Chondrocyte (in vitro differentiated cells): ENCODE data around the gene QSOX2. TPM values are rescaled to one million over a fixed set of nuclear protein-coding genes. Genes with fewer than 3 reads are reported as not detected.

ENCODE experiments used
- total RNA-seq: library from RNA; stranded (reverse); gene quantifications from 3 replicates; pipeline ENCODE4 v1.2.1, GENCODE V29; 2021

Gene QSOX2
- total RNA-seq, 1 donor from 2014 or later, result 14.3 TPM

Other genes with a start within 250 kb of the QSOX2 start
- 42.6 to 52.4 TPM (median 51.0 TPM) in 3 replicates for gene NACC2, start 150.5 kb downstream of the QSOX2 start, total RNA-seq
- 31.9 to 37.3 TPM (median 35.9 TPM) in 3 replicates for gene TMEM250, start 126.9 kb downstream of the QSOX2 start, total RNA-seq
- not detected in 3 replicates for gene LHX3, start 40.7 kb downstream of the QSOX2 start, total RNA-seq
- gene CCDC187, start 58.3 kb upstream of the QSOX2 start, total RNA-seq, result not detected in 3 replicates
- 25.3 to 43.5 TPM (median 40.0 TPM) in 3 replicates for gene GPSM1, start 81.7 kb upstream of the QSOX2 start, total RNA-seq
- 16.4 to 19.9 TPM (median 17.7 TPM) in 3 replicates for gene DNLZ, start 117.9 kb upstream of the QSOX2 start, total RNA-seq
- 0.22 to 2.4 TPM (median 1.9 TPM) in 3 replicates for gene CARD9, start 127.9 kb upstream of the QSOX2 start, total RNA-seq
- 7.6 to 8.4 TPM (median 7.9 TPM) in 3 replicates for gene SNAPC4, start 154.4 kb upstream of the QSOX2 start, total RNA-seq
- 49.6 to 52.9 TPM (median 52.5 TPM) in 3 replicates for gene ENTR1, start 164.8 kb upstream of the QSOX2 start, total RNA-seq
- gene PMPCA, start 164.8 kb upstream of the QSOX2 start, total RNA-seq, result 42.5 to 64.8 TPM (median 43.9 TPM) in 3 replicates
- gene INPP5E, start 194.0 kb upstream of the QSOX2 start, total RNA-seq, result 12.9 to 14.1 TPM (median 13.2 TPM) in 3 replicates
- 91.7 to 95.7 TPM (median 93.4 TPM) in 3 replicates for gene SEC16A, start 237.2 kb upstream of the QSOX2 start, total RNA-seq